ENCODE results near the gene GNB5.

The GNB5 gene

DNA sequence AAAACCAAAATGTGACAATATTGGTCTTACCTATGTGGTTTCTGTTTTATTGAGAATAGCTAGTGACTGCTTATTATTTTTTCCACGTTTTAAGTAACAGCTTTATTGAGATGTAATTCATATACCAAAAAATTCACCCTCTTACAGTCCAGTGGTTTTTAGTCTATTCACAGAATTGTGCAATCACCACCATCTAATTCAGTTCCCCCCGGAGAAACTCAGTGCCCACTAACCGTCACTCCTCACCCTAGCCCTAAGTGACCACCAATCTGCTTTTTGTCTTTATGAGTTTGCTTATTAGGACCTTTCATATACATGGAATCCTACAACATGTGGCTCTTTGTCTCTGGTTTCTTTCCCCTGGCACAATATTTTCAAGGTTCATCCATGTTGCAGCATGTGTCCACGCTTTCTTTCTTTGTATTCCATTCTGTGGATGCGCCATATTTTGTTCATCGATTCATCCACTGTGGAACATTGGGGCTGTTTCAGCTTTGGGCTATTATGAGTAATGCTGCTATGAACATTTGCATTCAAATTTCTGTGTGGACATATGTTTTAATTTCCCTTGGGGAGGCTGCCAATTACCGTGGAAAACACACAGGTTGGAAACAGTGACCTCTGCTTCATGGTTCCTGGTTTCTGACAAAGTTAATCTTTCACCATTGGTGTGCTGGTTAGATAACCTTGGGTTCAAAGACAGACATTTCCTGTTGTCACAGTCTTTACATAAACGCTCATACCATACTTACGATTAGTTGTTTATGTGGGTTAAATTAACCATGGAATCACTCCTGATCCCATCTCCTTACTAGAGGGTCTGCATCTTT lies 75.4 kb downstream of the GNB5 start:
- Histone ChIP-seq H3K4me2 (ENCODE audit: low read length) (no peak overlapping the region), H3K9me2 (replicated peaks; ENCODE audit: control insufficient read depth, low read length) (no peaks in the 10 kb centered on the region), H3F3A (ENCODE audit: control insufficient read depth, insufficient read depth) (no peaks in the 10 kb centered on the region), H3K27me3 (ENCODE audit: control insufficient read depth, low read length) (peaks cover 27% of the 10 kb centered on the region), H3K9me3 (ENCODE audit: control insufficient read depth, insufficient read depth, low read length) (no peaks in the 10 kb centered on the region), H3K36me3 (ENCODE audit: control insufficient read depth, low read length) (no peaks in the 10 kb centered on the region), H3K4me3 (ENCODE audit: low read length) (no peak overlapping the region), H3K79me2 (ENCODE audit: control insufficient read depth, low read length) (no peaks in the 10 kb centered on the region), H3K27ac (ENCODE audit: low read depth, low read length) (no peak overlapping the region), H4K20me1 (ENCODE audit: control insufficient read depth, insufficient read depth, low read depth, low read length) (no peaks in the 10 kb centered on the region), H3K4me1 (ENCODE audit: control insufficient read depth, low read length) (no peaks in the 10 kb centered on the region)
- TF ChIP-seq, protein P1, sequence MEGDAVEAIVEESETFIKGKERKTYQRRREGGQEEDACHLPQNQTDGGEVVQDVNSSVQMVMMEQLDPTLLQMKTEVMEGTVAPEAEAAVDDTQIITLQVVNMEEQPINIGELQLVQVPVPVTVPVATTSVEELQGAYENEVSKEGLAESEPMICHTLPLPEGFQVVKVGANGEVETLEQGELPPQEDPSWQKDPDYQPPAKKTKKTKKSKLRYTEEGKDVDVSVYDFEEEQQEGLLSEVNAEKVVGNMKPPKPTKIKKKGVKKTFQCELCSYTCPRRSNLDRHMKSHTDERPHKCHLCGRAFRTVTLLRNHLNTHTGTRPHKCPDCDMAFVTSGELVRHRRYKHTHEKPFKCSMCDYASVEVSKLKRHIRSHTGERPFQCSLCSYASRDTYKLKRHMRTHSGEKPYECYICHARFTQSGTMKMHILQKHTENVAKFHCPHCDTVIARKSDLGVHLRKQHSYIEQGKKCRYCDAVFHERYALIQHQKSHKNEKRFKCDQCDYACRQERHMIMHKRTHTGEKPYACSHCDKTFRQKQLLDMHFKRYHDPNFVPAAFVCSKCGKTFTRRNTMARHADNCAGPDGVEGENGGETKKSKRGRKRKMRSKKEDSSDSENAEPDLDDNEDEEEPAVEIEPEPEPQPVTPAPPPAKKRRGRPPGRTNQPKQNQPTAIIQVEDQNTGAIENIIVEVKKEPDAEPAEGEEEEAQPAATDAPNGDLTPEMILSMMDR (IDR thresholded peaks at IDR 0.05; ENCODE audit: low read depth, low read length, poor library complexity, severe bottlenecking) = no peak
- no peak for TF ChIP-seq EZH2phosphoT487 (IDR thresholded peaks at IDR 0.05; ENCODE audit: borderline replicate concordance, low read length)

DNA sequence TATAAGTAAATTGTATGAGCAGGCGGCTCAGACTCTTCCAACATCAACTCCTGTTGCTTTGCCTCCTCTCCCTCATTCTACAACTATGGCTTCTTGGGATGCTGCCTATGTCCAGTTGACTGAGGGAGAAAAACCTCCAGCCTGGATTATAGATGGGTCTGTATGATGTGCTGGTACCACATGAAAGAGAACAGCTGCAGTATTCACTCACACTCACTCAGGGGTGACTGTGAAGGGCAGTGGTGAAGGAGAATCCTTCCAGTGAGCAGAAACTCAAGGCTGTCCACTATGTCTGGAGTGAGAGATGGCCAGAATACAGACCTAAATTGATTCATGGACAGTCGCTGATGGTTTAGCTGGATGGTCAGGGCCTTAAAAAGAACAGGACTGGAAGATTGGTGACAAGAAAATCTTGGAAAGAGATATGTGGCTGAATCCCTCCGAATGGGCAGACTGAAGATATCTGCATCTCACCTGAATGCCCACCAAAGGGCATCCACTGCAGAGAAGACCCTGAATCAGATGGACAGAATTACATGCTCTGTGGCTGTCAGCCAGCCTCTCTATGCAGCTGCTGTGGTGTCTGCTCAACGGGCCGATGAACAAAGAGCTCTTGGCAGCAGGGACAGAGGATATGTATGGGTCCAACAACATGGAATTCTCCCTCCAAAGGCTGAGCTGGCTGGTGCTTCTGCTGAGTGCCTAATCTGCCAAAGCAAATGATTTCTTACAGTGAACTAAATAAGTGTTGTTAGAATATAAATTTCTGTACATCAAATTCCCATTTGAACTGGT lies 76.7 kb downstream of the GNB5 start:
- Histone ChIP-seq H3K36me3 (ENCODE audit: control insufficient read depth, low read length) (no peaks in the 10 kb centered on the region), H3K27ac (ENCODE audit: low read depth, low read length) (no peak overlapping the region), H3K4me1 (ENCODE audit: control insufficient read depth, low read length) (peaks cover 5% of the 10 kb centered on the region), H3K4me2 (ENCODE audit: low read length) (no peak overlapping the region), H3K9me2 (replicated peaks; ENCODE audit: control insufficient read depth, low read length) (no peaks in the 10 kb centered on the region), H3K4me3 (ENCODE audit: low read length) (no peak overlapping the region), H3K9me3 (ENCODE audit: control insufficient read depth, insufficient read depth, low read length) (no peaks in the 10 kb centered on the region), H3K79me2 (ENCODE audit: control insufficient read depth, low read length) (no peaks in the 10 kb centered on the region), H3F3A (ENCODE audit: control insufficient read depth, insufficient read depth) (no peaks in the 10 kb centered on the region), H3K27me3 (ENCODE audit: control insufficient read depth, low read length) (peaks cover 40% of the 10 kb centered on the region), H4K20me1 (ENCODE audit: control insufficient read depth, insufficient read depth, low read depth, low read length) (no peaks in the 10 kb centered on the region)
- TF ChIP-seq, protein P1 (IDR thresholded peaks at IDR 0.05; ENCODE audit: low read depth, low read length, poor library complexity, severe bottlenecking) = no peak
- no peak for TF ChIP-seq EZH2phosphoT487 (IDR thresholded peaks at IDR 0.05; ENCODE audit: borderline replicate concordance, low read length)

DNA sequence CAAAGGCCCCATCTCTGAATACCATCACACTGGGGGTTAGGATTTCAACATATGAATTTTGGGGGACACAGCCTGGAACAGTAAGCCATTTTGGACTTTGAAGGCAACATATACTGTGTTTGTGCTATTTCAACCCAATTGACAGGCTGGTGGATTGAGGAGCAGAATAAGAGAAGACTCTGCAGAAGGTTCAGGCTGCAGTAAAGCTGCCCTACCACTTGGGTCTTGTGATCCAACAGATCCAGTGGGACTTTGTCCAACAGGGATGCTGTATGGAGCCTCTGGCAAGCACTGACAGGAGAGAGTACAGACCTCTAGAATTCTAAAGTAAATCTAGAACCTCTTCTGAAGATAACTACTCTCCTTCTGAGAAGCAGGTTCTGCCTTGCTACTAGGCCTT lies 77.5 kb downstream of the GNB5 start:
- H3K4me3 ChIP-seq (ENCODE audit: low read length) = no peak overlapping the region
- no peaks in the 10 kb centered on the region for H3K9me2 ChIP-seq (replicated peaks; ENCODE audit: control insufficient read depth, low read length)
- H3K4me2 ChIP-seq (ENCODE audit: low read length) = no peak overlapping the region
- H3F3A ChIP-seq (ENCODE audit: control insufficient read depth, insufficient read depth) = no peaks in the 10 kb centered on the region
- no peaks in the 10 kb centered on the region for H4K20me1 ChIP-seq (ENCODE audit: control insufficient read depth, insufficient read depth, low read depth, low read length)
- H3K27ac ChIP-seq (ENCODE audit: low read depth, low read length) = no peak overlapping the region
- TF ChIP-seq EZH2phosphoT487 (IDR thresholded peaks at IDR 0.05; ENCODE audit: borderline replicate concordance, low read length) = no peak
- TF ChIP-seq, protein P1 (IDR thresholded peaks at IDR 0.05; ENCODE audit: low read depth, low read length, poor library complexity, severe bottlenecking) = no peak
- H3K4me1 ChIP-seq (ENCODE audit: control insufficient read depth, low read length) = peaks cover 6% of the 10 kb centered on the region
- no peaks in the 10 kb centered on the region for H3K36me3 ChIP-seq (ENCODE audit: control insufficient read depth, low read length)
- H3K79me2 ChIP-seq (ENCODE audit: control insufficient read depth, low read length) = no peaks in the 10 kb centered on the region
- H3K9me3 ChIP-seq (ENCODE audit: control insufficient read depth, insufficient read depth, low read length) = no peaks in the 10 kb centered on the region
- peaks cover 47% of the 10 kb centered on the region for H3K27me3 ChIP-seq (ENCODE audit: control insufficient read depth, low read length)
